Measurements from ENCODE around the gene CST7.
"Not testable (repeated sequence)": the region's sequence is repeated elsewhere in the genome, so short reads cannot be mapped to it uniquely, and the experiment has no call there.

- not testable (repeated sequence) for TF ChIP-seq CTCF (IDR thresholded peaks at IDR 0.05; ENCODE audit: low read length); EZH2 (optimal IDR thresholded peaks at IDR 0.05; ENCODE audit: low read depth, low read length)
Observed at GRCh38 chr20:24948396-24948938, 602 bp upstream of the CST7 start.
